ENCODE measurements around the gene PPP2R2B.

DNA sequence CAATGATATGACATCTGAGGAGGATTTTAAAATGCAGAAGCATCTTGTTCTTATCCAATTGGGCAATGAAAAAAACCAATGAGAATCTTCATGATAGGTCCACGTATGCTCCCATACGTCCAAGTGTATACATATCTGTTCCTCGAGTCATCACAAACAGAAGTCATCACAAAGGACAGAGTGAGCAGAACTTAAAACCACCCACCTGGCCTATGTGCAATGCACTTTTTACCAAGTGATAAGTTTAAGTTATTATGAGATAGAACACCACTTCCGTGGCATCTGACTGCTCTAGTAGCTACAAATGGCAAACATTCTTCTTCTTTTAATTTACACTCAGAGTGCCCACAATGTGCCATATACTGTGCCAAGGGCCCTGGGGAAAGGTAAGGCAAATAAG, 82.4 kb downstream of the PPP2R2B start:
- TF ChIP-seq ZNF274 (IDR thresholded peaks at IDR 0.05; ENCODE audit: low read depth, low read length) (no peak), YY1 (IDR thresholded peaks at IDR 0.05; ENCODE audit: insufficient read depth, insufficient read length) (no peak), SUZ12 (IDR thresholded peaks at IDR 0.05; ENCODE audit: extremely low read depth, insufficient read depth, insufficient read length) (no peak)

All from NT2/D1 (cell line).